Stimulated activated CD8-positive, alpha-beta memory T cell treated with anti-CD3 and anti-CD28 coated beads, Interleukin-7, amount 100 ng/mL, for 48 hours (primary cell): Measurements from ENCODE around the gene BSND.

Source experiments
- DNase-seq, 2 donors: peaks; one replicate each; pipeline ENCODE4 v3.0.0-alpha.2; 2020; ENCODE audit warnings: low read depth in 1 of 2; ENCODE audit errors: extremely low read depth in 1 of 2

Gene BSND

GRCh38 chr1:54990916-54991315 lies 7.8 kb upstream of the BSND start:
- DNase-seq = no peak

DNA sequence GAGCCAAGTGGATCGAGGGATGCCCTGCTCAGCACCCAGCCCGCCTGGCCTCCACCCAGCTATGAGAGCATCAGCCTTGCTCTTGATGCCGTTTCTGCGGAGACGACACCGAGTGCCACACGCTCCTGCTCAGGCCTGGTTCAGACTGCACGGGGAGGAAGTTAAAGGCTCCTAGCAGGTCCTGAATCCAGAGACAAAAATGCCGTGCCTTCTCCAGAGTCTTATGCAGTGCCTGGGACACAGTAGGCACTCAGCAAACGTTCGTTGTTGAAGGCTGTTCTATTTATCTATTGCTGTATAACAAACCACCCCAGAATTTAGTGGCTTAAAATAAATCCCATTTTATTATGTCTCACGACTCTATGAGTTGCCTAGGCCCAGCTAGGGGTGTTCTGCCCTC lies 6.8 kb upstream of the BSND start:
- no peak for DNase-seq

DNA sequence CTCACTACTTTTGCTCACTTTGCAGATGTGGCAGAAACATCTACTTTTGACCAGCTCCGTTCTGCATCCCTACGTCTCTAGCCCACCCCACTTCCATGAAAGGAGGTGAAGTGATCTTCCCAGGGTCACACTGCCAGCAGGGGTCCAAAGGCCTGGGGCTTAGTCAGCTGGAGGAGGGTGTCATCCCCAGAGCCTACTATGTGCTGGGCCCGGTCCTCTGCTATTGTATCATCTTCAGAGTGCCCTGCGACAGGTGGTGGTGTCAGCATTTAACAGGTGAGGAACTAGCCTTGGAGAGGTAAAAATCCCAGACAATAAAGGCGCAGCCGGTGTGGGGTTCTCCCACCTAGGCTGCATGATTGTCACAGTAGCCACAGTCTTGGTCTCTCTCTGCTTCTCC lies 5.6 kb upstream of the BSND start:
- no peak for DNase-seq

- DNase-seq = no peak
Observed at GRCh38 chr1:54994355-54994990, 4.3 kb upstream of the BSND start.

DNA sequence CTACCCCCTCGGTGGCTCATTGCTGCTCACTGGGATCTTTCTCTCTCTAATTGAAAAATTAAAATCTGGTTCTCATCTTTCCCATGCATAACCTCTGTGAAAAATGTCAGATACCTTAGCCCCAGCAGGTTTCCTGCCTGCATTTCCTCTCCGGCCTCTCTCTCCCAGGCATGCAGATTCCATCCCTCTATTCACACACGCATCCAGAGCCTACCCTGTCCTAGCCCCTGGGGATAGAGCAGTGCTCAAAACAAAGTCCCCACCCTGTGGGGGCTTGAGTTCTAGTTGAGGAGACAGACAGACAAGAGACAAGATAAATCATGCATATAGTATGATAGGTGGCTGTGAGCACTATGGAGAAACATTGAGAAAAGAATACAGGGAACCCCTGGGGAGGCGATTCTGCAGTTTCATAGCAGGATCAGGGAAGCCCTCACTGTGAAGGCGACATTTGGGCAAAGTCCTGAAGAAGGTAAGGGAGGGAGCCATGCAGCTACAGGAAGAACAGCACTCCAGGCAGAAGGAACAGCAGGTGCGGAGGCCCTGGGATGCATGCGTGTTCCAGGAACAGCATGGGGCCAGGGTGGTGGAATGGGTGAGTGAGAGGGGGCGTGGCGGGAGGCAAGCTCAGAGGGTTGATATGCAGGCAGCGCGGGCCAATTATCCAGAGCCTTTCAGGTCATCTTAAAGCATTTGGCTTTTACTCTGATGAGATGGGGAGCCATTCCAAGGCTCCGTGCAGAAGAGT lies 3.5 kb upstream of the BSND start:
- DNase-seq = no peak

GRCh38 chr1:54995835-54996234 lies 2.9 kb upstream of the BSND start:
- DNase-seq = peak in 1 of 2 donors; percentile 32

- DNase-seq = peak; percentile 65 to 68
Observed at GRCh38 chr1:54996359-54996868, 2.3 kb upstream of the BSND start.

DNA sequence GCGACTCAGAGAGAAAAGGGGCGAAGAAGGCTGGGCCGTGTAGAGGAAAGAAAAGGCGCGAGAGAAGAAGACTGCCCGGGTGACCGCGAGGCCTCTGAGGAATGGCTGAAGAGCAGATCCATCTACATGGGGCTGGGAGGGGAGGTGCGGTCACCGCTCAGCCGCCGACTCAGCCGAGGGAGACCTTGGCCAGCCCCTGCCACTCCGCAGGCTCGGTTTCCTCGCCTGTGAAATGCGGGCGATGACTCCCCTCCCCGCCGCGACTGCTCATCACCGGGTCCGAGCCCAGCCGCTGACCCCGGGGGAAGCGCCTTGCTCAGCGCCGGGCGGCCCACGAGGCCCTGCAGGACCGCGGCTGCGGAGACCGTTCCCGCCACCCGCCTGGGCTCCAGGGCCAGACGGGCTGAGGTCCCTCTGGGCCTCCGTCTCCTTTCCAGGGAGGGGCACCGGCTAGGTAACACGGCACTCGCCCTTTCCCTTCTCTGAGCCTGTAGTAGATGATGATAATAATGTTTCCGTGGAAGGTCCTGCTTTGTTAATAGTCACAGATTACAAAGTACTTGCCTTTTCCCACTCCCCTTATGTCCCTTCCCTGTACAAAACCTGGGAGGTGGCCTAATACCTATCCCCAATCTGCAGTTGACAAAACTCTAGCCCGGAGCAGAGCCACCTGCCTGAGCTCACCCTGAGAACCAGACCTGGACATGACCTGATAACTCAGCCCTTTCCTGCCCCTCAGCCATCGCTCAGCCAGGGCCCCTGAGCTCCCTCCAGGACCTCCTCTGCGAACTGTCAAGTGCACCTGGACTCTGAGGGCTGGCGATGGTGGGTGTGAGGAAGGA lies 1.6 kb upstream of the BSND start:
- DNase-seq = no peak

GRCh38 chr1:54997711-54997986 lies 1.1 kb upstream of the BSND start:
- DNase-seq = no peak

- no peak for DNase-seq
Observed at GRCh38 chr1:54998100-54998499, 633 bp upstream of the BSND start.

GRCh38 chr1:55000110-55001085 lies 1.7 kb downstream of the BSND start:
- DNase-seq = no peak

DNA sequence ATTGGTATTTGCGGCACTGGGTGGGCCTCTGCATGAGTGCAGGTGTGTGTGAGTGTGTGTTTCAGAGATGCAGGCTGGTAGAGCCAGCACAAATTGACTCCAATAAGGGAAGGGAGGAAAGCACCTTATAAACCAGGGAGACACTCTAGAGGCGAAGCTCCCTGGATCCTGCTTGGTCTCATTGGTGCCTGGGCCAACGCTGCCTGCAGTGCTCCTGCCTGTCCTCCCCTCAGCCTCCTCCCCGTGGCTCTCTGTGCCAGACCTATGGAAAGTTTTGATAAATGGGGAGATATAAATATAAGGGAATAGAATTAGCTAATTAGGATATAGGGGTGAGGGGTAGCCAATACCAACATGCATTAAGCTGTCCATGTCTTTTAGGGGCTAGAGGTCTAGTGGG lies 2.6 kb downstream of the BSND start:
- no peak for DNase-seq

DNA sequence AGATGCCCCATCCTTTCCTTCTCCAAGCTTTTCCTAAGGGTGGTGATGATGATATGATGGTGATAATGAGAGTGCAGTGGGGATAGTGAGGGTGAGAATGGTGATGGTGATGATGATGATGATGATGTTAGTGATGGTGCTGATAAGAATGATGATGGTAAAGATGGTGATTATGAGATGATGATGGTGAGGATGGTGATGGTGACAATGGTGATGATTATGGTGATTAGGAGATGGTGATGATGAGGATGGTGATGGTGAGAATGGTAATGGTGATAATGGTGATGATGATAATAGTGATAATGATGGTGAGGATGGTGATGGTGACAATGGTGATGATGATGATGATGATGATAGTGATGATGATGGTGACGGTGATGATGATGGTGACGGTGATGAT lies 4.0 kb downstream of the BSND start:
- no peak for DNase-seq

DNA sequence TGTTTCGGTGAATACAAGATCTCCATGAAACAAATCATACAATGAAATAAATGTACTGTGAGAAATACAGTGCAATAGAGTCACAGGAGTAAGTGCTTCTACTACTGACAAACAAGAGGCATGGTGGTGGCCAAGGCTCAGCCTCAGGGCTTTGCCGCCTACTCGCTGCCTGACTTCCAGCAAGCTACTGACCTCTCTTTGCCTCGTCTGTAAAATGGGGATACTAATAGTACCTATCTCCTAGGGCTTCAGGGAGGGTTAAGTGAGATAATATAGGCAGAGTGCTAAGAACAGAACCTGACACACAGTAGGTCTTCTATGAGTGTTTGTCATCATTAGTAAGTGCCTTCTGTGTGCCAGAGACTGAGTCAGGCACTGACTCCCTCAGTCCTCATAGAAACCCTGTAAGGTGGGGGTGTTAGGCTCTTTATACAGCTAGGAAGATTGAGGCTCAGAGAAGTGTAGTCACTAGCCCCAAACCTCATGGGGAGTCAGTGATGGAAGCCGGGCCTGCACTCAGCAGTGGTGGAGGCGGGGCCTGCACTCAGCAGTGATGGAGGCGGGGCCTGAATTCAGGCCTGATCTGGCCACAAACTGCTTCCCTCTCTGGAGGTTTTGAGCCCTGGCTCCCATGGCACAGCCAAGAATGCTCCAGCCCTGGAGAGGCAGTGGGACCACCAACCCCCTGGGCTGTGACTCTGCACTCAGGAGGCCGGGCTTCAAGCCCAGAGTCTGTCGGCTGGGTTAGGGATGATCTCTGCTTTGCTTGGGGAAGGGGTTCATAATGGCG lies 6.8 kb downstream of the BSND start:
- DNase-seq = no peak

GRCh38 chr1:55006931-55007330 lies 8.2 kb downstream of the BSND start:
- DNase-seq = no peak

- DNase-seq = no peak
Observed at GRCh38 chr1:55007625-55008024, 8.9 kb downstream of the BSND start.

DNA sequence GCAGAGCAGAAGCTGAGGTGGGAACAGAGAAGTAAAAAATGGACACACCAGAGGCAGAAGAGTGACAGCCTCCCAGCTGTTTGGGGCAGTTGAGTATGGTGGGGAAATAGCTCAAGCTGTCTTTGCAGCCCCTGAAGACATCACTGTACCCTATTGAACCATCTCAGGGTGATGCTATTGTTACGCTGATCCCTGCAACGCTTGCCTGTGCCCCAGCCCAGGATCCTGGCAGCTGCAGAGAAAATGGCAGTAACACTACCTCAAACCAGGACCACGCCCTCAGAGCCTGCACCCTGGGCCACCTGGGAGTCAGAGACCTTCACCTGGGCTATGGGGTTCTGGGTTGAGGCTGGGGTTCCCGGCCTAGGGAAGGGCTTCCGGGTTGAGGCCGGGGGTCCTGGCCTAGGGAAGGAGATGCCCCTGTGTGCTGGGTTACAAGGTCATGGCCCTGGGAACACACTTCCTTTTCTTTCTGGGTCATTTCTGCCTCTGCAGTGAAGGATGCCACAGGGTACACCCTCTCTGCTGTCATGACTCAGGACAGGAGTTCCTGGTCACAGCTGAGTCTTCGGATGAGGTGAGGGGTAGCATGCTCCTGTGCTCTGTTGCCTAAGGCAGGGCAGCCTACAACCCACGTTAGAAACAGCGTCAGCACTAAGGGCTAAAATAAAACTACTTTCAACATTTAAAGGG lies 11.6 kb downstream of the BSND start:
- no peak for DNase-seq

GRCh38 chr1:55010887-55011217 lies 12.1 kb downstream of the BSND start:
- DNase-seq = no peak

DNA sequence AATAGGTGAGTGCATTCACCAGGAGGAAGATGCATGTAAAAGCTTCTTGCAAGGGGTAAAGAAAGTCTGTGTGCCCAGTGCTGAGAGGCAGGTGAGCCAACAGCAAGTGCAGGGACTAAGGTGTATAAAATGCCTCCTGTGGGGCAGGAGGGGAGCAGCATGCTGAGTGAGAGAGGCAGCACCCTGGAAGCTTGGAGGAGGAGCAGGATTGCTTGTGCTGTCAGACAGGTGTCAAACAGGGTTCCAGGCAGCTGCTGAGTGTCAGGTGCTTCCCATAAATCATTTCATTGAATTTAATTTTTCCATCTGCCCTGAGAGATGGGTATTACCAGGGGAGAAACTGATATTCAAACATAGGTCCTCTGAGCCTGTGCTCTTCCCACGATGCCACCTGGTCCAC lies 13.9 kb downstream of the BSND start:
- DNase-seq = no peak
